Duodenal mucosa (tissue), 2 donors: ENCODE measurements around the gene CENPP.

ENCODE experiments used
- H3K27ac ChIP-seq: one replicate; pipeline ENCODE4 v1.7.0; 2013; ENCODE audit warnings: low read depth, low read length
- H3K27me3 ChIP-seq, 2 donors: one replicate each; pipeline ENCODE4 v1.7.0; 2013; ENCODE audit warnings: low read length in 2 of 2, control low read depth in 1 of 2; ENCODE audit not compliant: insufficient read depth in 2 of 2, control insufficient read depth in 1 of 2
- H3K36me3 ChIP-seq, 2 donors: one replicate each; pipeline ENCODE4 v1.7.0; 2013; ENCODE audit warnings: low read length in 2 of 2, control low read depth in 1 of 2; ENCODE audit not compliant: insufficient read depth in 2 of 2, control insufficient read depth in 1 of 2
- H3K4me1 ChIP-seq, 2 donors: one replicate each; pipeline ENCODE4 v1.7.0; 2013; ENCODE audit warnings: low read length in 2 of 2, control low read depth in 1 of 2; ENCODE audit not compliant: insufficient read depth in 2 of 2, control insufficient read depth in 1 of 2
- H3K4me3 ChIP-seq, 2 donors: one replicate each; pipeline ENCODE4 v1.7.0; 2013; ENCODE audit warnings: low read length in 2 of 2, low read depth in 1 of 2
- H3K9ac ChIP-seq, 2 donors: one replicate each; pipeline ENCODE4 v1.7.0; 2013; ENCODE audit warnings: low read length in 2 of 2, low read depth in 1 of 2
- H3K9me3 ChIP-seq, 2 donors: one replicate each; pipeline ENCODE4 v1.7.0; 2013; ENCODE audit warnings: low read length in 2 of 2, control low read depth in 1 of 2; ENCODE audit not compliant: control insufficient read depth in 1 of 2

CENPP gene

DNA sequence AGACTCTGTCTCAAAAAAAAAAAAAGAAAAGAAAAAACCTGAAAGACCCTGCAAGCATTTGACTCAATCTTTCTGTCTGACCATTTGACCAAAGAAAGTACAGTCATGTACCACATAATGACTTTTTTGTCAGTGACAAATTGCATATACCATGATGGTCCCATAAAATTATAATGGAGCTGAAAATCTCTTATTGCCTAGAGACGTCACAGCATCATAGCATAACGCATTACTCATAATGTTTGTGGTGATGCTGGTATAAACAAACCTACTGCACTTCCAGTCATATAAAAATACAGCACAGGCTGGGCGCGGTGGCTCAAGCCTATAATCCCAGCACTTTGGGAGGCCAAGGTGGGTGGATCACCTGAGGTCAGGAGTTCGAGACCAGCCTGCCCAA lies 199.6 kb downstream of the CENPP start:
- no peaks in the 10 kb centered on the region for H3K27me3 ChIP-seq
- no peak overlapping the region for H3K9ac ChIP-seq
- no peak overlapping the region for H3K27ac ChIP-seq
- peaks cover 0 to 4% of the 10 kb centered on the region in 2 donors for H3K4me1 ChIP-seq
- H3K36me3 ChIP-seq = no peaks in the 10 kb centered on the region
- H3K9me3 ChIP-seq = no peaks in the 10 kb centered on the region
- H3K4me3 ChIP-seq = no peak overlapping the region

DNA sequence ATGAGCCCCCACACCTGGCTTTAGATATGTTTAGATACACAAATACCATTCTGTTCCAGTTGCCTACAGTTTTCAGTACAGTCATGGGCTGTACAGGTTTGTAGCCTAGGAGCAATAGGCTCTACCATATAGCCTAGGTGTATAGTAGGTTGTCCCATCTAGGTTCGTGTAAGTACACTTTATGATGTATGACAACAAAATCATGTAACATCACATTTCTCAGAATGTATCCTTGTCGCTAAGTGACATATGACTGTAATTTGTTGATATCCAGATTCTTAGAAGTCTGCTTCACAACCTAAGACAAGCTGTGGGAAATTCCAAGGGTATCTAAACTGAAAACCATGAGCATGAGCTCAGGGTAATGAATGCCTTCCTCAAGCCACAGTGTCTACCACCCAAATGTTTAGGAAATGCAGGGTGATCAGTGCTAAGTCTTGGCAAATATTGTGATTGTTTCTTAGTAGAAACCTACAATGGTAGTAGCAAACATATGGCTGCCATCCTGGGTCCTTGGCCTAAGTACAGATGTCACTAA lies 201.6 kb downstream of the CENPP start:
- H3K27ac ChIP-seq = no peak overlapping the region

DNA sequence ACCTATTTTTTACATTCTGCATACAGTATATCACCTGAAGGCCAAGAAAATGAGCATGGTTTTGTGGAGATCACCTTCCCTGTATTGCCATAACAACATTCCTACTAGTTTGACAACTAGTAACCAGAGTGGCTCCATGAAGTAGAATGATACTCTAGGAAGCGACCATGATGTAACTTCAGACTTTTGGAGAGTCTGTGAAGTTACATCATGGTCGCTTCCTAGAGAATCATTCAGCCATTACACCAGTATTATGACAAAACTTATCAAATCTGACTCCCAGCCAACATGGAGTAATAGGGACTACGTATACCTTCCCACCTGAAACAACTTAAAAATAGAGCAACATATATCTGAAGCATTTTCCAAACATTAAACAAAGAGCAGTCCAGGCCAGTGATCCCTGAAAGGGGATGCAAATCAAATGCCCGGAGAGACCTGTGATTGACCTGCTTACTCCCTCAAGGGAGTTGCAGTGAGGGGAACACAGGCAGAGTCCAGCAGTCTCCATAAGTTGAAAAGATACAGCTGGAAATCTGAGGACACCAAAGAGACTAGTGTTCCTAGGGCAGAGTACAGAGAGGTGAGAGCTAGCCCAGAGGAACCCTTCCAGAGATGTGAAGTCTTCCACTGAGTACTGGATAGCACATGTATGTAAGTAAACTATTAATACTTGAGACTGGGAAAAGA lies 202.2 kb downstream of the CENPP start:
- Histone ChIP-seq H3K9me3 (no peaks in the 10 kb centered on the region), H3K4me1 (peaks cover 0 to 4% of the 10 kb centered on the region in 2 donors), H3K4me3 (no peak overlapping the region), H3K27ac (no peak overlapping the region), H3K27me3 (no peaks in the 10 kb centered on the region), H3K36me3 (no peaks in the 10 kb centered on the region), H3K9ac (no peak overlapping the region)

More for the DNA sequence above, 201.6 kb downstream of the CENPP start:
- Histone ChIP-seq H3K36me3 (no peaks in the 10 kb centered on the region), H3K9ac (no peak overlapping the region), H3K27me3 (no peaks in the 10 kb centered on the region), H3K4me1 (peaks cover 0 to 4% of the 10 kb centered on the region in 2 donors), H3K4me3 (no peak overlapping the region), H3K9me3 (no peaks in the 10 kb centered on the region)

DNA sequence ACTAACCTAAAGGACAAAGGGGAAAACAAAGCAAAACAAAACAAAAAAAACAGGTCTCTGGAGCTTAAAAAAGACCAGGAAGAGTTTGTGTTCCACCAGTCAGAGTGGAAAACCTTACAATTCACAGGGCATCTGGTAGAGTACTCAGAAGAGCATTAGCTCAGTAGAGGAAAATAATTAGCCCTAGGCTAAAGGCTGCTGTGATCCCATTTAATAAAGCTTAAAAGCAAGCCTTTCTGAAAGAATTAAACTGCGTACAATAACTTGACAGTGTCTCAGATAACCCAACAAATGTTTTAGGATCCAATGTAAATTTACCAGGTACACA lies 202.7 kb downstream of the CENPP start:
- H3K27me3 ChIP-seq = no peaks in the 10 kb centered on the region
- peaks cover 0 to under 1% of the 10 kb centered on the region in 2 donors for H3K4me1 ChIP-seq
- no peak overlapping the region for H3K4me3 ChIP-seq
- no peak overlapping the region for H3K27ac ChIP-seq
- H3K9me3 ChIP-seq = no peaks in the 10 kb centered on the region
- H3K9ac ChIP-seq = no peak overlapping the region
- no peaks in the 10 kb centered on the region for H3K36me3 ChIP-seq

DNA sequence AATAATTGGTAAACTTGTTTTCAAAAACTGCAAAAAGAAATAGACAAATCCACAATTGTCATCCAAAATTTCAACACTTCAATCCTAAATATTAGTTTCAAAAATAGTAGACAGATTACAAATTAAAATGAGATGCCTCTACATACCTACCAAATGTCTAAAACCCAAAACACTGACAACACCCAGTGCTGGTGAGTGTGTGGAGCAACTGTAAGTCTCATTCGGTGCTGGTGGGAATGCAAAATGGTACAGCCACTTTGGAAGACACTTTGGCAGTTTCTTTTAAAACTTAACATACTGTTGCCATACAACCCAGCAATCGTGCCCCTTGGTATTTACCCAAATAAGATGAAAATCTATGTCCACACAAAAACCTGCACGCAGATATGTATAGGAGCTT lies 203.4 kb downstream of the CENPP start:
- H3K4me1 ChIP-seq = peaks cover 0 to 2% of the 10 kb centered on the region in 2 donors
- H3K9ac ChIP-seq = no peak overlapping the region
- H3K36me3 ChIP-seq = no peaks in the 10 kb centered on the region
- no peaks in the 10 kb centered on the region for H3K27me3 ChIP-seq
- H3K27ac ChIP-seq = no peak overlapping the region
- no peak overlapping the region for H3K4me3 ChIP-seq
- H3K9me3 ChIP-seq = no peaks in the 10 kb centered on the region

DNA sequence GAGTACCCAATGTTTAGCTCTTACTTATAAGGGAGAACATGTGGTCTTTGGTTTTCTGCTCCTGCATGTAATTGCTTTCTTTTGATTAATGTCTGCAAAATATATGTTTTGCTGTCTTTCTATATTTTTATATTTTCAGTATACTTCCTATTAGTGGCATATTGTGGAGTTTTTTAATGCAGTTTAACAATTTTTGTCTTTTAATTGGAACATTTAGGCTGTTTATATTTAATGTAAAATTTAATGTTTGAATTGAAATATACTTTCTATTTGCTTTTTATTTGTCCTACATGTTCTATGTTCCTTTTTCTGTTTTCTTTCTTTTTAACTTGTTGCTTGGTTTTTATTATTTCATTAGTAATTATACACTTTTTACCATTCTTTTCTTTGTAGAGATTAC lies 205.1 kb downstream of the CENPP start:
- H3K27me3 ChIP-seq = no peaks in the 10 kb centered on the region
- H3K4me1 ChIP-seq = peaks cover 10 to 14% of the 10 kb centered on the region in 2 donors
- no peak overlapping the region for H3K4me3 ChIP-seq
- H3K9ac ChIP-seq = no peak overlapping the region
- no peaks in the 10 kb centered on the region for H3K9me3 ChIP-seq
- H3K27ac ChIP-seq = no peak overlapping the region
- no peaks in the 10 kb centered on the region for H3K36me3 ChIP-seq

DNA sequence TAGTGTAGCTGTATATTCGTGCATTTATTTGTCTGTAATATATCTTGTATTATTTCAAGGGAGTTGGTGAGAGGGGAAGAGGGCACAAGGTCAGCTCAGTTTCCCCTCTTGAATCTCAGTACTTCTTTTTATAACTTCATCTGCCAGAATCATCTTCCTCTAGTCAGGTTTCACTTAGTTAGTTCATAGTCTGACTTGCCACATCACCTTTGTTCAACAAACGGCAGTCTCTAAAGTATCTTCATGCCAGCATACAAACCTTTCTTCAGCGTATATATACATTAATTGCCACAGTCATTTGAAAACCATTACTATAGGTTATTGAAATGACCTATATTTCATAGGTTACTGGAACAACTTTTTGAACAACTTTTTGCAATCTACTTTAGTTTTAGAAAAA lies 208.5 kb downstream of the CENPP start:
- H3K9ac ChIP-seq = peak overlapping the region in 1 of 2 donors; percentile 27
- H3K27me3 ChIP-seq = no peaks in the 10 kb centered on the region
- no peak overlapping the region for H3K27ac ChIP-seq
- H3K36me3 ChIP-seq = no peaks in the 10 kb centered on the region
- peaks cover 10 to 14% of the 10 kb centered on the region in 2 donors for H3K4me1 ChIP-seq
- H3K9me3 ChIP-seq = no peaks in the 10 kb centered on the region
- peak overlapping the region; percentile 1 to 55 for H3K4me3 ChIP-seq

DNA sequence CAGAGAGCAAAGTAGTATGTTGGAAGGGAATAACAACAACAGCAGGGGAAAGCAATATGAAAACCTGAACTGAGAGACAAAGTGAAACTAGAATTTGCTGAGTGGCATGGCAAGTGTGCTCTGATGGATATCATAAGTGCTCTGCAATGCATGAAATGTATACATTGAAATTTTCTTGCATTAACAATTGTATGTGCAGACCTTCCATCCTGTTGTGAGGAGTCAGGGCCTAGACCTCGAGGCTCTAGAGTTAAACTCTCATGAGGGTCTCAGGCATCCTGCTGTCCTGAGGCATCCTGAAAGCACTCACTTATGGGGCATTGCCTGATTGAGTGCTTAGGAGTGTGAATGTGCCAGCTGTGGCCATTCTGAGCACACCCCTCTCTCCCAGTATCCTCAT lies 208.9 kb downstream of the CENPP start:
- Histone ChIP-seq H3K27me3 (no peaks in the 10 kb centered on the region), H3K4me3 (peak overlapping the region; percentile 1 to 55), H3K27ac (no peak overlapping the region), H3K36me3 (no peaks in the 10 kb centered on the region), H3K9ac (peak overlapping the region in 1 of 2 donors; percentile 27), H3K9me3 (no peaks in the 10 kb centered on the region), H3K4me1 (peaks cover 10 to 14% of the 10 kb centered on the region in 2 donors)

DNA sequence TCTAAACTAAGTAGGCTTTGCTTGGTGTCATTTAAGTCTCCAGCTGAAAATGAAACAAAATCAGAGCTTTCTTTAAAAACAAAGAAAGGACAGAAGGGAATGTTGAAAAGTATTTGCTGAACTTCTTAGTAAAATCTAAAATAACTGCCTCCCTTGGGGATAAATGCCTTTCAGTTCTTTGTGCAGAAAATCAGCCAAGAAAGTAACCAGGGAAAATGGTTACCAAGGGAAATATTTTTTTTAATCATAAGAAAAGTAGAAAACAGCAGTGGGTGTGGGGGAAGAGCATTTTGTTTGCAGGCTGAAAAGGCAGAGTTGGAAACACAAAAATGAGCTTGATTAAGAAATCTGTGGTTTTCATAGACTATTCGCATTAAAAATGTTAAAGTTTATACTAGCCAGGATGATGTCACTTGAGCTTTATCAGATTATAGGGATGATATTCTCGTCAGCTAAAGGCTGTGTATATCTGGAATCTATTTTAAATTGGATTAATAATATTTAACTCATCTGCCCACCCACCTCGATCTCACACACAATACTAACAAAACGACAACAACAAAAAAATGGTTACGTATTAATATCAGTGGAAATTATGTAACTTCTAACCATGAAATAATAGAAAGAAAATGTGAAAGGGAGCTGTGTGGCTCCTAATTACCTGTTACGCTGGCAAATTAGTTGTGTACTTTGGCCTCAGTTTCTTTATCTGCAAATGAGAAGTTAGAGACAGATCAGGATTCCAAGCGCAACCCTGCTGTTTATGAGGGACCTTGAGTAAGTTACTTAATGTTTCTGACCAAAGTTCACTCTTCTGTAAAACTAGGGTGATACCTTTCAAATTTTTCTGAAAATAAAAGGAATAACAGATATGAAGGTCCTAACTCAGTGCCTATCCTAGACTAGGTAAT lies 210.4 kb downstream of the CENPP start, which contains the start of gene ECM2:
Gene ECM2 (minus strand): TSS at position 51 of the 911 bp plus-strand sequence. CDS start 13,124 bp downstream, outside the sequence.
- H3K9ac ChIP-seq = peak within 1 kb of the TSS; percentile 27 to 59
- H3K36me3 ChIP-seq = no peaks in the 10 kb centered on the region
- no peaks in the 10 kb centered on the region for H3K27me3 ChIP-seq
- peaks cover 10 to 14% of the 10 kb centered on the region in 2 donors for H3K4me1 ChIP-seq
- peak within 1 kb of the TSS; percentile 47 for H3K27ac ChIP-seq
- peak within 1 kb of the TSS; percentile 58 for H3K4me3 ChIP-seq
- H3K9me3 ChIP-seq = no peaks in the 10 kb centered on the region

DNA sequence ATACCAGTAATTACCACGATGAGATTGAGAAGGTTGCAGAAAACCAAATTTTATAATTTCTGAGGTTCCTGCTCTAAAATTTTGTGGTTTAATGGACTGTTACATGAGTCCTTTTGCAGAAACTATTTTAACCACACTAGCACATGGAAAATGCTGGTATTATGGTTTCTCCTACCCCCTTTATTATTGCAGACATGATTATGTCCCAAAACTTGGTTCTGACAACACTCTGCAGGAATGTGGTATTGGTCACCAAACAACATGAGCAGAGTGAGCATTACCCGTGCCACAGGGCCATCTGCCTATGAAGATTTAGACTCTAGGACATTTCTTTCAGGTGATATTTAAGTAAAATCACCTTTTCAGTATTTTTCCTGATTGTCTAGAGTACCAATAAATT lies 212.8 kb downstream of the CENPP start:
- no peak overlapping the region for H3K27ac ChIP-seq
- H3K4me1 ChIP-seq = peaks cover 10 to 14% of the 10 kb centered on the region in 2 donors
- no peaks in the 10 kb centered on the region for H3K9me3 ChIP-seq
- no peak overlapping the region for H3K4me3 ChIP-seq
- no peak overlapping the region for H3K9ac ChIP-seq
- no peaks in the 10 kb centered on the region for H3K27me3 ChIP-seq
- H3K36me3 ChIP-seq = no peaks in the 10 kb centered on the region
